Activated CD8-positive, alpha-beta memory T cell treated with anti-CD3 and anti-CD28 coated beads for 24 hours (primary cell): ENCODE results near the gene VPS72.
A peak's percentile ranks its signal among the peaks of the same experiment; 100 is the strongest.

Source experiments
- DNase-seq: peaks from one replicate; pipeline ENCODE4 v3.0.0-alpha.2; 2020

Gene VPS72

GRCh38 chr1:151144474-151145303 is 45.3 kb downstream of the VPS72 start:
- no peak for DNase-seq

- DNase-seq: no peak
Measured at GRCh38 chr1:151143986-151144385, 46.0 kb downstream of the VPS72 start.

- no peak for DNase-seq
Measured at GRCh38 chr1:151143057-151143435, 47.0 kb downstream of the VPS72 start.

GRCh38 chr1:151142411-151143056 is 47.5 kb downstream of the VPS72 start:
- DNase-seq: no peak

- DNase-seq: no peak
Measured at GRCh38 chr1:151137789-151138188, 52.2 kb downstream of the VPS72 start.

GRCh38 chr1:151135433-151136385 is 54.3 kb downstream of the VPS72 start:
- DNase-seq: no peak

- DNase-seq: no peak
Measured at GRCh38 chr1:151134991-151135390, 55.0 kb downstream of the VPS72 start.

GRCh38 chr1:151134396-151134795 is 55.6 kb downstream of the VPS72 start:
- no peak for DNase-seq

GRCh38 chr1:151133018-151133806 is 56.8 kb downstream of the VPS72 start:
- no peak for DNase-seq

- no peak for DNase-seq
Measured at GRCh38 chr1:151132335-151133017, 57.5 kb downstream of the VPS72 start.

- DNase-seq: no peak
Measured at GRCh38 chr1:151131701-151132334, 58.2 kb downstream of the VPS72 start.

- DNase-seq: peak; percentile 91
Measured at GRCh38 chr1:151130987-151131586, 58.9 kb downstream of the VPS72 start.

GRCh38 chr1:151128800-151129199 is 61.2 kb downstream of the VPS72 start:
- peak; percentile 26 for DNase-seq
